Endothelial cell of umbilical vein (primary cell): ENCODE data around the gene HTRA3. TPM values are rescaled to one million over a fixed set of nuclear protein-coding genes. Genes with fewer than 3 reads are reported as not detected.

Source experiments
- BruUV-seq: library from RNA; stranded (reverse); fragments of 400-500 nt; replicated peaks from 2 replicates; lab custom pipeline; 2021; lab: Mats Ljungman, UMichigan
- CTCF ChIA-PET: fragments of 300-600, 350-600 bp; sonication (Branson Sonifier 250); formaldehyde crosslinking; loops from one replicate; lab custom pipeline; 2021; ENCODE audit warnings: antibody characterized with exemption, inconsistent platforms; lab: Charles Lee
- POLR2A ChIA-PET: fragments of 300-600, 350-600 bp; sonication (Branson Sonifier 250); formaldehyde crosslinking; loops from one replicate; lab custom pipeline; 2021; ENCODE audit warnings: antibody characterized with exemption, inconsistent platforms; lab: Charles Lee
- DNase-seq: peaks from one replicate; pipeline ENCODE4 v3.0.0-alpha.2; 2011; ENCODE audit warnings: low read depth, low spot score
- FAIRE-seq: peaks from 2 replicates; lab custom pipeline; 2011; peaks lifted over from hg19 to GRCh38; lab: Jason Lieb, UNC
- H2AFZ ChIP-seq: 2 replicates; pipeline ENCODE4 v1.6.0; 2012; ENCODE audit warnings: low read depth, low read length, control low read depth, inconsistent platforms
- H3K27ac ChIP-seq: 2 replicates; pipeline ENCODE4 v1.5.1; 2011; ENCODE audit warnings: low read depth, mild to moderate bottlenecking, control low read depth, low read length, moderate library complexity; ENCODE audit not compliant: insufficient read depth
- H3K27me3 ChIP-seq, 2 experiments: 2 replicates each; pipeline versions ENCODE4 v1.6.0 to v1.6.1; 2011; ENCODE audit warnings: low read length in 2 of 2, mixed read lengths in 1 of 2; ENCODE audit not compliant: control insufficient read depth in 2 of 2, insufficient read depth in 2 of 2
- H3K36me3 ChIP-seq, 2 experiments: 2 replicates in 1 of 2; 3 replicates in 1 of 2; pipeline ENCODE4 v1.5.1; 2011; ENCODE audit warnings: low read length in 2 of 2, mild to moderate bottlenecking in 1 of 2, moderate library complexity in 1 of 2; ENCODE audit not compliant: control insufficient read depth in 2 of 2, insufficient read depth in 2 of 2; ENCODE audit errors: extremely low read depth in 1 of 2
- H3K4me1 ChIP-seq: 3 replicates; pipeline ENCODE4 v1.5.1; 2011; ENCODE audit warnings: mild to moderate bottlenecking, low read length; ENCODE audit not compliant: control insufficient read depth, insufficient read depth; ENCODE audit errors: extremely low read depth
- H3K4me2 ChIP-seq: 2 replicates; pipeline ENCODE4 v1.6.1; 2011; ENCODE audit warnings: low read length, control low read depth, mixed read lengths; ENCODE audit not compliant: insufficient read depth
- H3K4me3 ChIP-seq, 3 experiments: fragments of 200-600 bp in 1 of 3; sonication (generic), shearing (Covaris generic) in 1 of 3; replicated peaks in 1 of 3; 2 replicates each; pipeline ENCODE4 v1.5.1; 2011 to 2016; ENCODE audit warnings: control low read depth in 3 of 3, low read length in 3 of 3, mild to moderate bottlenecking in 2 of 3, inconsistent platforms in 1 of 3, low read depth in 1 of 3, moderate library complexity in 1 of 3; ENCODE audit not compliant: insufficient read depth in 1 of 3
- H3K79me2 ChIP-seq: 2 replicates; pipeline ENCODE4 v1.6.0; 2012; ENCODE audit warnings: low read length, inconsistent platforms; ENCODE audit not compliant: control insufficient read depth, insufficient read depth
- H3K9ac ChIP-seq: replicated peaks from 2 replicates; pipeline ENCODE3; 2011; ENCODE audit warnings: low read length, control low read depth; ENCODE audit not compliant: insufficient read depth; ENCODE audit errors: extremely low read depth
- H3K9me1 ChIP-seq: replicated peaks from 3 replicates; pipeline ENCODE4 v1.6.0; 2011; ENCODE audit warnings: mild to moderate bottlenecking, low read length; ENCODE audit not compliant: control insufficient read depth, insufficient read depth; ENCODE audit errors: extremely low read depth
- H3K9me3 ChIP-seq: replicated peaks from 2 replicates; pipeline ENCODE4 v1.5.1; 2012; ENCODE audit warnings: low read length, inconsistent platforms; ENCODE audit not compliant: control insufficient read depth, insufficient read depth
- H4K20me1 ChIP-seq: replicated peaks from 2 replicates; pipeline ENCODE3; 2011; ENCODE audit warnings: mild to moderate bottlenecking, low read length; ENCODE audit not compliant: control insufficient read depth, insufficient read depth; ENCODE audit errors: extremely low read depth
- CTCF ChIP-seq, 2 donors: IDR thresholded peaks; 1 replicate in 1 of 2; 2 replicates in 1 of 2; pipeline ENCODE4 v1.5.1; 2011; ENCODE audit warnings: low read length in 2 of 2, mild to moderate bottlenecking in 2 of 2, moderate library complexity in 2 of 2, control low read depth in 1 of 2, inconsistent platforms in 1 of 2, low read depth in 1 of 2; ENCODE audit not compliant: insufficient read depth in 1 of 2; ENCODE audit errors: extremely low read depth in 1 of 2
- EZH2 ChIP-seq: IDR thresholded peaks from 2 replicates; pipeline ENCODE4 v1.6.1; 2012; ENCODE audit warnings: borderline replicate concordance, low read depth, mild to moderate bottlenecking, moderate library complexity, low read length, inconsistent platforms; ENCODE audit not compliant: severe bottlenecking
- FOS ChIP-seq: IDR thresholded peaks from 2 replicates; pipeline ENCODE4 v1.6.1; 2011; ENCODE audit warnings: mild to moderate bottlenecking, low read length, moderate library complexity, borderline replicate concordance; ENCODE audit not compliant: insufficient read depth
- GATA2 ChIP-seq: IDR thresholded peaks from 2 replicates; pipeline ENCODE4 v1.7.0; 2011; ENCODE audit warnings: low read depth, mild to moderate bottlenecking, moderate library complexity, mixed read lengths, low read length; ENCODE audit not compliant: insufficient read length, insufficient read depth
- JUN ChIP-seq: IDR thresholded peaks from 2 replicates; pipeline ENCODE4 v1.6.1; 2011; ENCODE audit warnings: borderline replicate concordance, low read depth; ENCODE audit not compliant: insufficient read length, insufficient read depth
- MAX ChIP-seq: IDR thresholded peaks from 2 replicates; pipeline ENCODE4 v1.6.1; 2011; ENCODE audit not compliant: insufficient read depth, insufficient read length
- MYC ChIP-seq: IDR thresholded peaks from one replicate; pipeline ENCODE4 v1.6.1; 2011; ENCODE audit warnings: mild to moderate bottlenecking, low read depth, low read length
- POLR2A ChIP-seq: IDR thresholded peaks from 2 replicates; pipeline ENCODE4 v1.6.1; 2012; ENCODE audit warnings: low read depth, mild to moderate bottlenecking, control low read depth, low read length
- POLR2AphosphoS5 ChIP-seq: IDR thresholded peaks from 2 replicates; pipeline ENCODE4 v1.6.1; 2012; ENCODE audit warnings: low read depth, mild to moderate bottlenecking, control low read depth, low read length, moderate library complexity; ENCODE audit not compliant: insufficient read depth
- dilution Hi-C: fragments of 300-500 bp; cut with MboI; formaldehyde crosslinking; loops from one replicate; pipeline ENCODE4 v1.15.0; 2019; ENCODE audit warnings: low sequenced_read_pairs; ENCODE audit not compliant: extremely low pct_ligation_motif_present
- intact Hi-C: fragments of 100-400 bp; cut with micrococcal nuclease; formaldehyde crosslinking; loops from one replicate; pipeline ENCODE4 v1.10.0; 2022
- polyA plus RNA-seq, 4 experiments: library from polyadenylated mRNA; depleted of rRNA in 3 of 4; stranded (reverse) in 3 of 4; unstranded in 1 of 4; fragments of >200 nt; gene quantifications; 2 replicates each; pipeline versions ENCODE4 v1.2.1 to v1.2.3, GENCODE V29; 2011 to 2012; ENCODE audit warnings: missing spikeins in 1 of 4
- total RNA-seq: library from RNA; stranded (reverse); gene quantifications from 2 replicates; pipeline ENCODE4 v1.2.3, GENCODE V29; 2021

HTRA3 gene
- total and polyA plus RNA-seq, 2 donors (not counting 3 experiments of a cell fraction or from before 2014, with no cell fraction given) = 9.0 to 12.0 TPM

DNA sequence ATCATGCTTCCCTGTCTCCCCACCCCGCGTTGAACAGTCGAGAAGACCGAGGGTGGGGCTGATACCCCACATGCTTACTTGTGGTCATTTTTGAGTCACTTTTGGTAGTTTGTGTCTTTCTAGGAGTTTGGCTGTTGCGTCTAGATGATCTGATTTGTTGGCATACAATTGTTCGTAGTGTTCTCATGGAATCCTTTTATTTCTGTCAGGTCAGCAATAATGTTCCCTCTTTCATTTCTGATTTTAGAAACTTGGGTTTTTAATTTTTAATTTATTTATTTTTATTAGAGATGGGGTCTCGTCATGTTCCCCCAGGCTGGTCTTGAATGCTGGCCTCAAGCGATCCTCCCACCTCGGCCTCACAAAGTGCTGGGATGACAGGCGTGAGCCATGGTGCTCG lies 39.5 kb upstream of the HTRA3 start:
- Histone ChIP-seq H3K4me2 (no peak overlapping the region), H2AFZ (no peak overlapping the region), H3K9me3 (no peaks in the 10 kb centered on the region), H3K4me3 (no peak overlapping the region), H3K79me2 (peaks cover 12% of the 10 kb centered on the region), H4K20me1 (no peaks in the 10 kb centered on the region), H3K27me3 (no peaks in the 10 kb centered on the region), H3K27ac (no peak overlapping the region), H3K36me3 (peaks cover 31 to 78% of the 10 kb centered on the region in 2 experiments), H3K9me1 (no peaks in the 10 kb centered on the region), H3K9ac (no peak overlapping the region), H3K4me1 (peaks cover 6% of the 10 kb centered on the region)
- FAIRE-seq (no peak), DNase-seq (no peak)
- ChIA-PET POLR2A (no interaction called here), CTCF (interaction anchor here (1.2 to 3.2 kb wide), 3 partner anchors 12 to 173 kb away, joined by 3 to 25 read pairs (median 9); no protein-coding TSS in a partner anchor)
- TF ChIP-seq POLR2AphosphoS5 (no peak), MYC (no peak), FOS (no peak), JUN (no peak), MAX (no peak), EZH2 (no peak), GATA2 (no peak), POLR2A (no peak), CTCF (IDR thresholded peaks at IDR 0.05; ENCODE audit: extremely low read depth in 1 of 2, insufficient read depth in 1 of 2, low read depth in 1 of 2, low read length in 2 of 2) (no peak)
- no TSS peak for BruUV-seq
- intact Hi-C loops = no loop called here
- dilution Hi-C loops = no loop called here
